GM18868 (cell line): ENCODE data around the gene MRM3.
"Not testable (repeated sequence)": the region's sequence is repeated elsewhere in the genome, so short reads cannot be mapped to it uniquely, and the experiment has no call there.

ENCODE experiments used
- ATAC-seq: cut with Tn5 transposase; IDR thresholded peaks from one replicate; pipeline ENCODE4 v1.9.1; 2021; ENCODE audit warnings: mild to moderate bottlenecking, moderate library complexity; ENCODE audit not compliant: unreplicated experiment

MRM3 gene

GRCh38 chr17:814371-814770 lies 32.2 kb downstream of the MRM3 start:
- ATAC-seq: no peak

- no peak for ATAC-seq
Observed at GRCh38 chr17:819251-819650, 37.1 kb downstream of the MRM3 start.

GRCh38 chr17:823501-823902 lies 41.3 kb downstream of the MRM3 start:
- peak; percentile 75 for ATAC-seq

- ATAC-seq: no peak
Observed at GRCh38 chr17:824378-824777, 42.2 kb downstream of the MRM3 start.

- no peak for ATAC-seq
Observed at GRCh38 chr17:825216-825615, 43.1 kb downstream of the MRM3 start.

GRCh38 chr17:826778-827177 lies 44.6 kb downstream of the MRM3 start:
- ATAC-seq: no peak

GRCh38 chr17:828761-829160 lies 46.6 kb downstream of the MRM3 start:
- ATAC-seq: no peak

- ATAC-seq: not testable (repeated sequence)
Observed at GRCh38 chr17:829614-830013, 47.5 kb downstream of the MRM3 start.

GRCh38 chr17:830381-830780 lies 48.2 kb downstream of the MRM3 start:
- ATAC-seq: no peak

GRCh38 chr17:830950-831349 lies 48.8 kb downstream of the MRM3 start:
- ATAC-seq: no peak

GRCh38 chr17:834136-834535 lies 52.0 kb downstream of the MRM3 start:
- ATAC-seq: no peak

- no peak for ATAC-seq
Observed at GRCh38 chr17:835263-835662, 53.1 kb downstream of the MRM3 start.

GRCh38 chr17:835721-836120 lies 53.6 kb downstream of the MRM3 start:
- not testable (repeated sequence) for ATAC-seq

- no peak for ATAC-seq
Observed at GRCh38 chr17:836151-836550, 54.0 kb downstream of the MRM3 start.

- no peak for ATAC-seq
Observed at GRCh38 chr17:838486-838885, 56.3 kb downstream of the MRM3 start.

GRCh38 chr17:841313-841712 lies 59.2 kb downstream of the MRM3 start:
- ATAC-seq: no peak
